SHP77 treated with DMSO at 0.1 percent for 48 hours (cell line): Measurements from ENCODE around the gene THG1L.

Experiments
- DNase-seq: peaks from one replicate; lab custom pipeline; 2025; lab: John Stamatoyannopoulos, UW

Gene THG1L

DNA sequence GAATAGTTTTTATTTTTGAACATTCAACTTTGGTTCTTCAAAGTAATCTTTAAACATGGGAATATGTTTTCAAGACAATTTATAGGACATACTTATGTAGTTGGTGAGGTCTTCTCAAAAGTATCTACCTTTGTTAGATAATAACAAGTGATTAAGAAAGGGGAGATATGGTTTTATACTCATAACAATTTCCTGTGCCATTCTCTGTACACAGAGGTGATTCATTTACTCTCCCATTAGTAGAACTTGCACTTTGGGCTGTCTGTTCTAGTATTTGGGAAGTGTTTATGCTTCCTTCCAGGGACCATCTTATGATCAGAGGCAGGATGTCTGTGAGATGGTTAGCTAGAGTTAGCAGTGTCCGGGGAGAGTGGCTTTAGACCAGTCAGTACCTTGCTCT is 27.5 kb downstream of the THG1L start:
- DNase-seq = no peak

DNA sequence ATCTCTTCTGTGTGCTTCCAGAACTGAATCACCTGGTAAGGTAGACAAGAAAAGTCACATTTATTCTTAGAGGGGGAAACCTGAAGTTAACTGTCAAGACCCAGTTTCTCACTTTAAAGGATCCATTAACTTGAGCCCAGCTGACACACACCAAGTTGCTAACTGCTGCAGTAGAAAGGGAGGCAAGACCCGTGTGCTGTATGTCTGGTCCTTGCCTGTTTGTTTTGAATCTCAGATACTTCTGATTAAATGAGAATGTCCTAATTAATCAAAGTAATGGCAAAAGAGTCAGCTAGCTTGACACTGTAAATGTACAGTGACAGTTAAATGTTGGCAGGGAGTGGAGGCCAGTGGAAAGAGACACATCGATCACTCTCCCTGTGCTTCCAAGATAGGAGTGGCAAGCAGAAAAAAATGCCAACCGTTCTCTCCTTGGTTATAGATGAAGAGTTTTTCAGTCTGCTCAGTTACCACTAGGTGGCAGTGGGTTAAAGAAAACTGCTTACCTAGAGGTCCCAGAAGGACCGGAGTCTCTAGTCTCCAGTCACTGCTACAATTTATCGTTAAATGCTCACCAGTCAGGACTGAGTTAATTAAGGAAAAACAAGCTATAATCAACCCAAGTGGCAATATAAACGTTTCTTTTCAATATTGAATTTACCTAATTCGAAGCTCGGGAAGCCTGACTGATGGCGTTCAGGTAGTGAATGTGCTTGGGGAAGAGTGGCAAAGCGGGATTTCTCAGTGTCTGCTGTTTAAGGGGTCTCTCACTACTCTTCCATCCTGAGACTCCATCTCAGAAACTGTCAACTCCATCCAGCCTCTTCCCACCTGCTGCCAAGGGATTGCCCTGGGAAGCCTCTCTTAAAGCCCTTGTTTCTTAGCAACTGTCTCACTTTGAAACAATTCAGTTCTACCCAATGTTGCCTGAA is 30.7 kb downstream of the THG1L start:
- peak; percentile 41 for DNase-seq

DNA sequence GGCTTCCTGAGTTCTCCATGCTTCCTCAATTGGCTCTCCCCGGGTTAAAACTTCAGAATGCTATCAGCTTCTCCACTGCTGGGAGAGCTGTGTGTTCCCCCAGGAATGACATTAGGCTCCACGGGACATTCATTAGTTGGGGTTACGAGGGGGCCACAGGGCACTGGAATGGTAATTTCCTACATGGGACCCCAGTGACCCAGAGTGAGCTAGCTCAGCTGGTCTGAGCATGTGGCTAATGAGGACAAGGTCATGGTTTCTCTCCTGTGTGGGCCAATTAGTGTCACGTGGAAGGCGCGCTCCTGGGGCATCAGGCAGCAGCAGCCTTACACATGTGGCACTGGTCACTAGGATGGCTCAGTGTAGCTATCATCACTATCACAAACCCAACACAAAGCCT is 33.3 kb downstream of the THG1L start:
- no peak for DNase-seq

DNA sequence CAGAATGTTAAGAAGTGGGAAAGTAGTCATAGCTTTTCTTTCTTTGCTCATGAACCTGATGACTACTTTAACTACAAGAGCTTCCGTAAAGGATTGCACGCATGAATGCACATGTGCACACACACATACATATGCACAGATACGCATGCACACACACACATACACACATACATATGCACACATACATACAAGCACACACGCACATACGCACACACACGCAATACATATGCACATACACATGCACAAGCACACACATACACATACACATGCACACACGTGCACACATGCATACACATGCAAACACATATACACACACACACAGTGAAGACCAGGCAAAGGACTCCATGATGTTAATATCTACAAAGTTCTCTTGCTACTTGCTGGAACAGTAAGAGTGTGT is 35.2 kb downstream of the THG1L start:
- no peak for DNase-seq

DNA sequence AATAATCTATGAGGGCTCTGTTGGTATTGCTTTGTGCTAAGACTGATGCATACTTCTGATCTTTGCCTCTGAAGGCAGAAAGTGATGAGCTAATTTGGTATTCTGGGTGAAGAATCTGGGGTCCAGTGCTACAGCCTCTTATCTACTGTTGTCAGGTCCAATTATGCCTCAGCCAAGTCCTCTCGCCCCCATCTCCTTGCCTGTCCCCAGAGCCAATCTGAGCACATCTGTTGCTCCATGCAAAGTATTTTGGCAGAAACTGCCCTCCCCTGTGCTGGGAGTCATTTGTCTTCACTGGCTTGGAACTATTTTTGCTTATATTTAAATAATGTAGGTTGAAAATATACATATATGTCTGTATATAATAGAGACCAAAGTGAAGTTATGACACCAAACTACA is 35.7 kb downstream of the THG1L start:
- DNase-seq = no peak

DNA sequence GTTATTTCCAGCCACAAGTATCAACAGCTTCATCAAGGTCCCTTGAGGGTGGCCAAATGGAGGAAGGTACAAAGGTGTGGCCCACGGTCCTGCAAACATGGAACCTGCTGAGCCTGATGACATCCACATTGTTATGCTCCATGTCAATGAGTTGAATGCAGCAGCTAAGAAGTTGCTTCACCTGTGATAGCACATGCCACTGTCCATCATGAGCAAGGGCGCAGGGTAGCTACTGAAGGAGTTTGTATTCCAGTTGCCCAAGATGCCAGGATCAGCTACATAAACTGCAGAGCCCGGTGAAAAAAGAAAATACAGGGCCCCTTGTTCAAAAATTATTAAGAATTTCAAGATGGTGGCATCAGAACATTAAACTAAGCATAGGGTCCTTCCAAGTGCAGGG is 36.5 kb downstream of the THG1L start:
- no peak for DNase-seq

DNA sequence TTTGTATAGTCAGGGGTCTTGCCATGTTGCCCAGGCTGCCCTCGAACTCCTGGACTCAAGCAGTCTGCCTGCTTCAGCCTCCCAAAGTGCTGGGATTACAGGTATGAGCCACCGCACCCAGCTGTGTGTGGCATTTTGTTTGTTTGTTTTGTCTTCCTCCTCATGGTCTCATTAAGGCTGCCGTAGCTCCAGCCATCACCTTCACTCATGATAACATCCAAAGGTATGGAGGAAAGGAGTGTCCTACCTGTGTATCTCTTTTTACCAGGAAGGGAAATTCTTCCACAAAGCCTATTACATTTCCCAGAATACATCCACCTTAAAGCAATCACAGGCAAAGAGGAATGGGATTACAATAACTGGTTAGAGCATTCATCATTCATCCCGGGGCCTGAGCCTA is 39.4 kb downstream of the THG1L start:
- DNase-seq = no peak

DNA sequence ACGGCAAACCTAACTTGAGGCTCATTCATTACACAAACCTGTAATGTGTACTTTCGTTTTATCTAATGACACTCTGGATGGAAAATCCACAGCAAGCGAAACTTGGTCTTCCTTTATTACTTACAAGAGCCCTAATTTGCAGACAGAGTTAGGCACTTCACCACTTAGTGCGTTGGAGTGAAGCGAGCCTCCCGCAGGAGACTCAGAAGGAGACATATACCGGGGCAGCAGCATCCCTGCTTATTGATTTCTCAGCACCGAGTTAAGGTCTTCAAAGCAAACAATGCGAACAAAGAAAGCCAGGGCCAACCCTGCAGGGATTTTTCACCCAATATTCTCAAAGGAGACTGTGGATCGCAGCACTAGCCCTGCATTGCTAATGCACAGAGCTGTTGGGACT is 40.9 kb downstream of the THG1L start:
- no peak for DNase-seq

DNA sequence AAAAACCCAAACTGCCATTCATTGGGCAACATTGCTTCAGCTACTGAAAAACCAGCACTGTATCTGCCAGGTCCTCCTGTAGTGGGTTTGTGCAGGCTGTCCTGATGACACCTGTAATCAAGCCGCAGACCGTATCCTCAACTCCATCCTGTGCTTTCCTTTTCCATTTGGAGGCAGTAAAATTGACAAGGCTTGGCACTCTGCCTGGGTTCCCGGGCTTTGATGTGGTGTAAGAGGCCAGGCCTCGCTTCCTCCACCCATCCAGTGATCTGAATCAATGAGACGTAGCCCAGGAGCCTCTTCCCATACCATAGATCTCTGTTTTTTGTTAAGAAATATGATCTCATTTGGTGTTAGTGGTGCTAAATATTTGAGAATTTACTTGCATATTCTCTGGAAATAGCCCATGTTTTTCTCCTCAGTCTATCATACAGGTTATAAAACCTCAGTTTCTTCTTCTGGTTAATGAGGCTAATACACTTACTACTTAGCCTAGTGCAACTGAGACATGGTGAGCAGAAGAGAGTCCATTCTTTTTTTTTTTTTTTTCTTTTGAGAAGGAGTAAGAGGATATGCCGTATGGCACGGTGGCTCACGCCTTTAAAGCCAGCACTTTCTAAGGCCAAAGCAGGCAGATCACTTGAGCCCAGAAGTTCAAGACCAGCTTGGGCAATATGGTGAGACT is 47.0 kb downstream of the THG1L start:
- peak; percentile 35 for DNase-seq

DNA sequence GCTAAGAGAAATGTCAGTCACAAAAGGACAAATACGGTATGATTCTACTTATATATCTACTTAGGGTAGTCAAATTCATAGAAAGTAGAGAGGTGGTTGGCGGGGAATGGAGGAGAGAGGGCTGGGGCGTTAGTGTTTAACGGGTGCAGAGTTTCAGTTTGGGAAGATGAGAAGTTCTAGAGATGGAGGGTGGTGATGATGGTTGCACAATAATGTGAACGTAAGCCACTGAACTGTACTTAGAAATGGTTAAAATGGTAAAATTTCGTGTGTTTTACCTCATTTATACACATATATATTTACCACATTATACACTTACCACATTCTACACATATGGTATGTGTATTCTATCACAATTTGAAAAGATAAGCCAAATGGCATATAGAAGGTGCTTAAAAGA is 48.0 kb downstream of the THG1L start:
- no peak for DNase-seq

DNA sequence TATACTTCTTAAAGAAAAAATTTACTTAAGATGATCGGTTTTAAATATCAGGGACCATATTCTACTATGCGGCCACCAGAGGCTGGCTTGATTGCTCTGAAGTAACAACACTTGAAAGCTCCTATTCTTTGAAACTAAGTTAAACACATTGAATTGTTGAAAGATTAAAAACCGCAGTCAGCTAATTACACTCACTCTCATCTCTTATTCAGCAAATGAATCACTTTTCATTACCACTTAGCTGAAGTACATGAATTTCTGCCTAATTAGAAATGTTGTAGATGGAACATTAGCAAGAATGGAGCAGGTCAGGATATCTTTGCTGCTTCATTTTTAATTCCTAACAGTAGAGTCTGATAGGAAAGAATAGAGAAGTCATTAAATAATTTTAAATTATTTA is 54.6 kb downstream of the THG1L start:
- DNase-seq = no peak
